Measurements from ENCODE around the gene FNDC3B.

GRCh38 chr3:172185907-172186306, 146.5 kb downstream of the FNDC3B start:
- TF ChIP-seq CTCF (IDR thresholded peaks at IDR 0.05) (no peak), EP300 (IDR thresholded peaks at IDR 0.05) (no peak), POLR2A (IDR thresholded peaks at IDR 0.05) (no peak)
